C4-2B (cell line): ENCODE data around the gene FAM227B.

Experiments used
- CTCF ChIP-seq: fragments of 450-650 bp; conservative IDR thresholded peaks from 2 replicates; pipeline ENCODE4 v1.5.1; 2017; ENCODE audit warnings: mild to moderate bottlenecking
- ZFX ChIP-seq: fragments of 450-650 bp; IDR thresholded peaks from 2 replicates; pipeline ENCODE4 v1.6.1; 2017

DNA sequence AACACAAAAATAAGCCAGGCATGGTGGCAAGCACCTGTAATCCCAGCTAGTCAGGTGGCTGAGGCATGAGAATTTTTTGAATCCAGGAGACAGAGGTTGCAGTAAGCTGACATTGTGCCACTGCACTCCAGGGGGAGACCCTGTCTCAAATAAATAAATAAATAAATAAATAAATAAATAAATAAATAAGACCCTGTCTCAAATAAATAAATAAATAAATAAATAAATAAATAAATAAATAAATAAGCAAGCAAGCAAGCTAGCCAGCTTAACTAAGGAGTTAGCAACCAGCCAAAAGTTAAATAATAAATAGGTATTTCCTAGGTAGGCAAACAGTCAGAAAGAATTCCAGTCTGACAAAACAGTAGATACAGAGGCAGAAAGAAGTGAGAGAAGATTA is 326.7 kb downstream of the FAM227B start:
- no peak for TF ChIP-seq CTCF
- TF ChIP-seq ZFX: no peak
